K562 (cell line): ENCODE results near the gene PGF. TPM values are rescaled to one million over a fixed set of nuclear protein-coding genes. Genes with fewer than 3 reads are reported as not detected.

Experiments
- ATAC-seq: fragments of 200-7000 bp; cut with Tn5 transposase; 3 replicates; pipeline ENCODE4 v1.9.1; 2020; ENCODE audit warnings: moderate library complexity
- BruUV-seq: library from RNA; stranded (reverse); fragments of 400-500 nt; replicated peaks from 2 replicates; lab custom pipeline; 2021; lab: Mats Ljungman, UMichigan
- CTCF ChIA-PET: fragments of 300-600 bp; formaldehyde crosslinking; extraction: SDS; loops from one replicate; lab custom pipeline; 2021; ENCODE audit warnings: low intra/inter-chr PET ratio; lab: Yijun Ruan, JAX
- POLR2A ChIA-PET: fragments of 300-600, 350-650 bp; sonication (Branson Sonifier 250); formaldehyde crosslinking; extraction: SDS; loops from one replicate; lab custom pipeline; 2021; ENCODE audit warnings: antibody characterized with exemption, inconsistent platforms; lab: Yijun Ruan, JAX
- DNase-seq, 4 experiments: peaks; one replicate each; pipeline versions ENCODE4 v3.0.0 to v3.0.0-alpha.2; 2011 to 2018; ENCODE audit warnings: low spot score in 3 of 4, mixed read lengths in 3 of 4; ENCODE audit errors: extremely low read depth in 1 of 4
- FAIRE-seq: peaks from 2 replicates; lab custom pipeline; 2011; peaks lifted over from hg19 to GRCh38; lab: Jason Lieb, UNC
- H2AFZ ChIP-seq: 2 replicates; pipeline ENCODE4 v1.6.0; 2011; ENCODE audit warnings: low read depth, low read length, control low read depth, inconsistent platforms
- H3K27ac ChIP-seq: fragments of 200-600 bp; 3 replicates; pipeline ENCODE4 v1.8.0; 2011; ENCODE audit warnings: low read depth, mild to moderate bottlenecking, control low read depth, inconsistent platforms, low read length, moderate library complexity, mixed read lengths; ENCODE audit errors: extremely low read depth
- H3K27me3 ChIP-seq, 2 experiments: fragments of 300-600 bp in 1 of 2; 2 replicates in 1 of 2; 3 replicates in 1 of 2; pipeline versions ENCODE4 v1.6.0 to v1.8.0; 2011; ENCODE audit warnings: inconsistent platforms in 2 of 2, low read length in 2 of 2, mild to moderate bottlenecking in 1 of 2, mixed read lengths in 1 of 2, moderate library complexity in 1 of 2; ENCODE audit not compliant: control insufficient read depth in 2 of 2, insufficient read depth in 2 of 2
- H3K36me3 ChIP-seq: fragments of 300-600 bp; 3 replicates; pipeline ENCODE4 v1.8.0; 2011; ENCODE audit warnings: mild to moderate bottlenecking, low read length, inconsistent platforms; ENCODE audit not compliant: control insufficient read depth, insufficient read depth
- H3K4me1 ChIP-seq, 2 experiments: fragments of 200-600 bp in 1 of 2; replicated peaks in 1 of 2; 2 replicates in 1 of 2; 3 replicates in 1 of 2; pipeline versions ENCODE4 v1.5.1 to v1.8.0; 2011; ENCODE audit warnings: inconsistent platforms in 2 of 2, low read length in 2 of 2, mild to moderate bottlenecking in 1 of 2, mixed read lengths in 1 of 2, moderate library complexity in 1 of 2; ENCODE audit not compliant: control insufficient read depth in 2 of 2, insufficient read depth in 2 of 2
- H3K4me2 ChIP-seq: 2 replicates; pipeline ENCODE4 v1.6.1; 2011; ENCODE audit warnings: low read length, control low read depth, inconsistent platforms, mixed read lengths; ENCODE audit not compliant: insufficient read depth
- H3K4me3 ChIP-seq: fragments of 200-600 bp; sonication (generic), shearing (Covaris generic); 2 replicates; pipeline ENCODE4 v1.5.1; 2016; ENCODE audit warnings: control low read depth, inconsistent platforms
- H3K79me2 ChIP-seq: fragments of 200-600 bp; 3 replicates; pipeline ENCODE4 v1.8.0; 2011; ENCODE audit warnings: low read length, inconsistent platforms; ENCODE audit not compliant: control insufficient read depth, insufficient read depth
- H3K9ac ChIP-seq, 2 experiments: 2 replicates each; pipeline versions ENCODE4 v1.6.0 to v1.6.1; 2011; ENCODE audit warnings: low read depth in 2 of 2, low read length in 2 of 2, control low read depth in 1 of 2, inconsistent platforms in 1 of 2, mild to moderate bottlenecking in 1 of 2, mixed read lengths in 1 of 2; ENCODE audit not compliant: insufficient read depth in 1 of 2
- H3K9me1 ChIP-seq: one replicate; pipeline ENCODE4 v1.6.0; 2011; ENCODE audit warnings: inconsistent platforms, mild to moderate bottlenecking, low read length, moderate library complexity; ENCODE audit not compliant: control insufficient read depth, insufficient read depth
- H3K9me3 ChIP-seq: replicated peaks from 2 replicates; pipeline ENCODE4 v1.5.1; 2011; ENCODE audit warnings: low read depth, low read length, inconsistent platforms; ENCODE audit not compliant: control insufficient read depth, insufficient read depth
- H4K20me1 ChIP-seq: replicated peaks from 2 replicates; pipeline ENCODE4 v1.6.1; 2011; ENCODE audit warnings: low read length, inconsistent platforms, mixed read lengths; ENCODE audit not compliant: control insufficient read depth, insufficient read depth
- BHLHE40 ChIP-seq: IDR thresholded peaks from 2 replicates; pipeline ENCODE4 v1.6.1; 2011; ENCODE audit warnings: low read length, improper control_type of control experiment
- CC2D1A ChIP-seq: fragments of 450-650 bp; IDR thresholded peaks from 2 replicates; pipeline ENCODE4 v1.6.1; 2017; ENCODE audit warnings: mild to moderate bottlenecking
- CTCF ChIP-seq, 3 experiments: IDR thresholded peaks in 2 of 3; conservative IDR thresholded peaks in 1 of 3; 2 replicates each; pipeline ENCODE4 v1.5.1; 2011 to 2012; ENCODE audit warnings: low read length in 3 of 3, mild to moderate bottlenecking in 3 of 3, control low read depth in 2 of 3, improper control_type of control experiment in 1 of 3, inconsistent platforms in 1 of 3, low read depth in 1 of 3, mixed read lengths in 1 of 3, moderate library complexity in 1 of 3; ENCODE audit not compliant: insufficient read depth in 2 of 3
- HMG20A ChIP-seq: fragments of 450-650 bp; formaldehyde crosslinking; conservative IDR thresholded peaks from 2 replicates; pipeline ENCODE4 v1.4.0; 2020; ENCODE audit warnings: mild to moderate bottlenecking, mixed read lengths
- ID3 ChIP-seq, 2 experiments: fragments of 250-450 bp in 1 of 2; fragments of 450-650 bp in 1 of 2; sonication (Bioruptor Pico) in 1 of 2; IDR thresholded peaks; 2 replicates each; pipeline versions ENCODE4 v1.6.1 to v1.8.0; 2016 to 2021; ENCODE audit warnings: mild to moderate bottlenecking in 2 of 2, moderate library complexity in 2 of 2, missing compliant biosample characterization in 1 of 2, missing genetic modification characterization in 1 of 2
- MAFK ChIP-seq: IDR thresholded peaks from 2 replicates; pipeline ENCODE4 v1.6.1; 2011; ENCODE audit warnings: low read length, improper control_type of control experiment
- NR2C2 ChIP-seq, 2 experiments: fragments of 200-800 bp in 1 of 2; sonication (Bioruptor generic) in 1 of 2; sonication (generic) in 1 of 2; formaldehyde crosslinking in 1 of 2; IDR thresholded peaks; 2 replicates each; pipeline versions ENCODE4 v1.6.1 to v1.8.0; 2016 to 2022; ENCODE audit warnings: mild to moderate bottlenecking in 1 of 2, missing compliant biosample characterization in 1 of 2, missing genetic modification characterization in 1 of 2, missing genetic modification reagents in 1 of 2
- PHB2 ChIP-seq: fragments of 450-650 bp; IDR thresholded peaks from 2 replicates; pipeline ENCODE4 v1.6.1; 2017; ENCODE audit warnings: low read depth
- POLR2G ChIP-seq: fragments of 200-400 bp; formaldehyde crosslinking; IDR thresholded peaks from 2 replicates; pipeline ENCODE4 v1.6.1; 2017; ENCODE audit warnings: low read depth, mild to moderate bottlenecking, antibody characterized with exemption, low read length, moderate library complexity
- RCOR1 ChIP-seq, 2 experiments: IDR thresholded peaks; 2 replicates each; pipeline ENCODE4 v1.6.1; 2012; ENCODE audit warnings: low read depth in 2 of 2, low read length in 2 of 2, borderline replicate concordance in 1 of 2, improper control_type of control experiment in 1 of 2
- SMC3 ChIP-seq: conservative IDR thresholded peaks from 2 replicates; pipeline ENCODE4 v1.6.1; 2011; ENCODE audit warnings: low read depth, low read length, improper control_type of control experiment; ENCODE audit not compliant: insufficient read depth
- ZBED1 ChIP-seq: IDR thresholded peaks from 2 replicates; pipeline ENCODE4 v1.6.1; 2014
- ZBTB7A ChIP-seq: IDR thresholded peaks from 2 replicates; pipeline ENCODE4 v1.6.1; 2011; ENCODE audit warnings: low read depth, mild to moderate bottlenecking, low read length, moderate library complexity, borderline replicate concordance; ENCODE audit not compliant: control insufficient read depth
- ZNF699 ChIP-seq: fragments of 250-450 bp; sonication (Bioruptor Pico); IDR thresholded peaks from 2 replicates; pipeline ENCODE4 v1.8.0; 2021; ENCODE audit warnings: mild to moderate bottlenecking, moderate library complexity; ENCODE audit not compliant: insufficient replicate concordance
- ZNF764 ChIP-seq: fragments of 250-450 bp; sonication (Bioruptor Pico); IDR thresholded peaks from 2 replicates; pipeline ENCODE4 v1.4.0; 2020; ENCODE audit warnings: low read depth, mild to moderate bottlenecking, moderate library complexity
- WGBS: fragments of 100-300 bp; shearing (Covaris generic); methylation state at CpG from one replicate; pipeline ENCODE4 v1.1.6; 2016; ENCODE audit warnings: low coverage, mixed read lengths; ENCODE audit not compliant: insufficient coverage; ENCODE audit errors: missing lambda C conversion rate; 5-methylcytosine and 5-hydroxymethylcytosine counted together
- in situ Hi-C: fragments of 300-500 bp; cut with MboI; formaldehyde crosslinking; loops from 4 replicates; pipeline ENCODE4 v1.15.0; 2018; ENCODE audit warnings: inconsistent platforms, mixed read lengths
- intact Hi-C: fragments of 100-400 bp; cut with micrococcal nuclease; formaldehyde crosslinking; loops from 2 replicates; pipeline ENCODE4 v1.14.2; 2022
- polyA plus RNA-seq, 8 experiments: library from polyadenylated mRNA; depleted of rRNA in 4 of 8; stranded (reverse) in 5 of 8; unstranded in 3 of 8; fragments of >200 nt; fragmentation: Nextera tagmentation in 2 of 8; fragmentation: Illumina TruSeq in 1 of 8; extraction: Ambion mirVana in 2 of 8; extraction: Trizol in 1 of 8; gene quantifications; 2 replicates each; pipeline versions ENCODE4 v1.2.1 to v1.2.3, GENCODE V29; 2011 to 2014; ENCODE audit warnings: inconsistent platforms in 1 of 8, missing spikeins in 1 of 8
- total RNA-seq, 7 experiments: library from RNA; depleted of rRNA in 6 of 7; stranded (reverse); fragments of >200 nt in 6 of 7; fragmentation: Illumina TruSeq in 2 of 7; extraction: Trizol in 2 of 7; gene quantifications; 2 replicates each; pipeline versions ENCODE4 v1.2.1 to v1.2.3, GENCODE V29; 2011 to 2021; ENCODE audit warnings: low replicate concordance in 1 of 7
- TF ChIP-seq, protein P1 (sequence below): sonication (generic); formaldehyde crosslinking; IDR thresholded peaks from 2 replicates; pipeline ENCODE4 v1.8.0; 2022; ENCODE audit warnings: missing genetic modification reagents, mild to moderate bottlenecking, moderate library complexity, borderline replicate concordance

The PGF gene
- total and polyA plus RNA-seq, 9 of the 15 experiments (the other 6 are each of a cell fraction or from before 2014, with no cell fraction given) = 0.04 to 0.44 (median 0.18) TPM

DNA sequence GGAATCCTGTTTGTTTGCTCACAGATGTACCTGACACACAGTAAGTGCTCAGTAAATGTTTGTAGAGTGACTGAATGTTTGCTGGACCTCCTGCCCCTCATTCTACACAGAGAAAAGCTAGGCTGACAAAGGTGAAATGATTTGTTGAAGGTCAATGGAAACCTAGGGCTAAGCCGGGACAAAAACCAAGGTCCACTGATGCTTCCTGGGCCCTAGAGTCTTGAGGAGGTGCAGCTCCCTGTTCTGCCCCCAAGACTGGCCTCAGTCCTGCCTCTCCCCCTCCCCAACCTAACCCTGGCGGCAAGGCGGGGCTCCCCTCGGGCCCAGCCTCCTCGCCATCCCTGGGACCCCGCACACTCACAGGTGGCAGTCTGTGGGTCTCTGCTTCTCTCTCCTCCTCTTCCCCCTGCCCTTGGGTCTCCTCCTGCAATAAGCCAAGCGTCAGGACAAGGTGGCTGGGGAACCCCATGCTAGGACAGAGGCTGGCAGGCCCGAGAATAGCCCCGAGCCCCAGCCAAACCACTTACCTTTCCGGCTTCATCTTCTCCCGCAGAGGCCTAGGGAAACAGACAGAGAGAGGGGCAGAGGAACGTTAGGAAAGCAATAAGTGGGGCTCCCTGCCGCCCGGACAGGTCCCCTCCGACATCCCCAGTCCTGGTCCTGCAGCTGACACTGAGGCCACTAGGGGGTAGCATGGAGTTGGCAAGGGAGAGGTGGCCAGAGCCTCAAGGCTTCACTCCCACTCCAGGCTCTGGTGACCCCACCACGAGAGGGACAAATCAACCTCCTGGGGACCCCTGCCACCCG, 9.3 kb downstream of the PGF start:
- no peaks in the 10 kb centered on the region for H3K9me3 ChIP-seq
- peak overlapping the region; percentile 72 for H2AFZ ChIP-seq
- ChIA-PET CTCF (interaction anchor here (0.6 to 3.7 kb wide), 2 partner anchors 142 to 558 kb away, joined by 3 to 21 read pairs; no protein-coding TSS in a partner anchor), POLR2A (interaction anchor here (0.9 kb wide), 2 partner anchors 14 to 19 kb away, joined by 3 read pairs; no protein-coding TSS in a partner anchor)
- no peaks in the 10 kb centered on the region for H3K79me2 ChIP-seq
- H3K4me2 ChIP-seq = peak overlapping the region; percentile 40
- intact Hi-C loops = loop anchor here (1.0 to 10.0 kb wide), 3 partner anchors 56 to 359 kb away; partner anchors contain the start of gene EIF2B2
- peak overlapping the region; percentile 21; the same call in 2 of the 3 replicates for H3K27ac ChIP-seq
- in situ Hi-C loops = no loop called here
- H4K20me1 ChIP-seq = no peaks in the 10 kb centered on the region
- DNase-seq (peak; percentile 72 to 86 (median 80)), ATAC-seq (peak; percentile 89), FAIRE-seq (peak; percentile 76)
- H3K27me3 ChIP-seq = no peaks in the 10 kb centered on the region
- no peaks in the 10 kb centered on the region for H3K36me3 ChIP-seq
- no peak overlapping the region for H3K4me3 ChIP-seq
- peak overlapping the region; percentile 2 to 76; a peak in 3 of 4 replicates for H3K9ac ChIP-seq
- peaks cover 13 to 45% of the 10 kb centered on the region in 2 experiments; a peak in 4 of 5 replicates for H3K4me1 ChIP-seq
- WGBS = 23% methylated on average over 16 of the region's 17 CpGs
- H3K9me1 ChIP-seq = peaks cover 2% of the 10 kb centered on the region
- BruUV-seq = TSS peak; percentile 97
- peak; percentile 81 to 91 (median 83) for TF ChIP-seq CTCF (IDR thresholded peaks at IDR 0.05 in 2 of 3, conservative IDR thresholded peaks at IDR 0.05 in 1 of 3; ENCODE audit: insufficient read depth in 2 of 3, low read depth in 1 of 3, low read length in 3 of 3)
- 0 out of 2 replicates have a peak, but pooled peaks have one; percentile 11 for TF ChIP-seq BHLHE40
- no peak for TF ChIP-seq MAFK
- TF ChIP-seq RCOR1 (IDR thresholded peaks at IDR 0.05; ENCODE audit: borderline replicate concordance in 1 of 2, low read depth in 2 of 2, low read length in 2 of 2) = 0 out of 4 replicates have a peak, but pooled peaks of 1 of the 2 experiments have one; percentile 9
- peak; percentile 46; the same call in 1 of the 2 replicates for TF ChIP-seq POLR2G
- TF ChIP-seq ID3 (CRISPR knock-in tag; IDR thresholded peaks at IDR 0.05) = no peak
- no peak for TF ChIP-seq ID3 (tag; IDR thresholded peaks at IDR 0.05)
- no peak for TF ChIP-seq ZNF699 (CRISPR knock-in tag)
- TF ChIP-seq, protein P1, sequence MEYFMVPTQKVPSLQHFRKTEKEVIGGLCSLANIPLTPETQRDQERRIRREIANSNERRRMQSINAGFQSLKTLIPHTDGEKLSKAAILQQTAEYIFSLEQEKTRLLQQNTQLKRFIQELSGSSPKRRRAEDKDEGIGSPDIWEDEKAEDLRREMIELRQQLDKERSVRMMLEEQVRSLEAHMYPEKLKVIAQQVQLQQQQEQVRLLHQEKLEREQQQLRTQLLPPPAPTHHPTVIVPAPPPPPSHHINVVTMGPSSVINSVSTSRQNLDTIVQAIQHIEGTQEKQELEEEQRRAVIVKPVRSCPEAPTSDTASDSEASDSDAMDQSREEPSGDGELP = peak; percentile 34; the same call in 1 of the 2 replicates
- TF ChIP-seq HMG20A (CRISPR knock-in tag) = no peak
- TF ChIP-seq NR2C2 (CRISPR knock-in tag; IDR thresholded peaks at IDR 0.05) = no peak
- peak; percentile 2; the same call in 1 of the 2 replicates for TF ChIP-seq NR2C2 (tag; IDR thresholded peaks at IDR 0.05)
- TF ChIP-seq ZNF764 (CRISPR knock-in tag) = no peak
- 0 out of 2 replicates have a peak, but pooled peaks have one; percentile 29 for TF ChIP-seq ZBTB7A
- TF ChIP-seq CC2D1A = 0 out of 2 replicates have a peak, but pooled peaks have one; percentile 21
- 0 out of 2 replicates have a peak, but pooled peaks have one; percentile 56 for TF ChIP-seq ZBED1
- no peak for TF ChIP-seq PHB2
- peak; percentile 65 for TF ChIP-seq SMC3
